Hepatocyte (in vitro differentiated cells): Measurements from ENCODE around the gene ATP5MC2.

Source experiments
- CTCF ChIP-seq: fragments of 200-600 bp; sonication (generic); IDR thresholded peaks from 2 replicates; pipeline ENCODE4 v1.5.1; 2016; ENCODE audit warnings: antibody characterized with exemption, mild to moderate bottlenecking; ENCODE audit not compliant: poor library complexity
- EZH2 ChIP-seq: fragments of 200-600 bp; sonication (generic); IDR thresholded peaks from 2 replicates; pipeline ENCODE4 v1.6.1; 2016; ENCODE audit warnings: antibody characterized with exemption, mild to moderate bottlenecking, borderline replicate concordance
- EZH2phosphoT487 ChIP-seq: fragments of 200-600 bp; sonication (generic); IDR thresholded peaks from one replicate; pipeline ENCODE4 v1.6.1; 2018; ENCODE audit warnings: antibody characterized with exemption, mild to moderate bottlenecking, low read depth, moderate library complexity; ENCODE audit not compliant: unreplicated experiment, severe bottlenecking

GRCh38 chr12:53696285-53696654 is 20.4 kb upstream of the ATP5MC2 start:
- TF ChIP-seq CTCF, result no peak
- TF ChIP-seq EZH2phosphoT487, result no peak
- TF ChIP-seq EZH2, result no peak
